Tibial artery (tissue), 4 donors: Measurements from ENCODE around the gene HES7.

Experiments
- DNase-seq, 2 donors: peaks; one replicate each; pipeline ENCODE4 v3.0.0-alpha.2; 2019
- H3K27ac ChIP-seq, 2 donors: fragments of 200-600 bp; sonication (generic) in 1 of 2; 1 replicate in 1 of 2; 2 replicates in 1 of 2; pipeline ENCODE4 v1.5.1; 2018 to 2019; ENCODE audit warnings: mild to moderate bottlenecking in 1 of 2
- H3K27me3 ChIP-seq, 2 donors: fragments of 200-600 bp; sonication (generic) in 1 of 2; one replicate each; pipeline versions ENCODE4 v1.5.1 to v1.6.0; 2016 to 2019
- H3K36me3 ChIP-seq, 3 donors: fragments of 200-600 bp; sonication (generic) in 2 of 3; one replicate each; pipeline ENCODE4 v1.5.1; 2016 to 2019; ENCODE audit warnings: mild to moderate bottlenecking in 2 of 3
- H3K4me1 ChIP-seq, 4 donors: fragments of 200-600 bp; sonication (generic) in 2 of 4; 1 replicate in 3 of 4; 2 replicates in 1 of 4; pipeline ENCODE4 v1.5.1; 2016 to 2019
- H3K4me3 ChIP-seq, 2 donors: fragments of 200-600 bp; sonication (generic) in 1 of 2; 1 replicate in 1 of 2; 2 replicates in 1 of 2; pipeline ENCODE4 v1.5.1; 2018 to 2019; ENCODE audit warnings: mild to moderate bottlenecking in 2 of 2
- H3K9me3 ChIP-seq, 3 donors: fragments of 200-600 bp; sonication (generic) in 1 of 3; one replicate each; pipeline ENCODE4 v1.5.1; 2016 to 2019
- intact Hi-C: fragments of 100-400 bp; cut with DNase I; formaldehyde crosslinking; loops from one replicate; pipeline ENCODE4 v1.15.0; 2023; ENCODE audit warnings: low total_unique reads
- TF ChIP-seq, protein P1 (sequence below), 2 experiments: fragments of 200-600 bp in 1 of 2; fragments of 450-650 bp in 1 of 2; IDR thresholded peaks; one replicate each; pipeline ENCODE4 v1.5.1; 2017 to 2019; ENCODE audit warnings: antibody characterized with exemption in 2 of 2, mild to moderate bottlenecking in 1 of 2, moderate library complexity in 1 of 2

HES7 gene

DNA sequence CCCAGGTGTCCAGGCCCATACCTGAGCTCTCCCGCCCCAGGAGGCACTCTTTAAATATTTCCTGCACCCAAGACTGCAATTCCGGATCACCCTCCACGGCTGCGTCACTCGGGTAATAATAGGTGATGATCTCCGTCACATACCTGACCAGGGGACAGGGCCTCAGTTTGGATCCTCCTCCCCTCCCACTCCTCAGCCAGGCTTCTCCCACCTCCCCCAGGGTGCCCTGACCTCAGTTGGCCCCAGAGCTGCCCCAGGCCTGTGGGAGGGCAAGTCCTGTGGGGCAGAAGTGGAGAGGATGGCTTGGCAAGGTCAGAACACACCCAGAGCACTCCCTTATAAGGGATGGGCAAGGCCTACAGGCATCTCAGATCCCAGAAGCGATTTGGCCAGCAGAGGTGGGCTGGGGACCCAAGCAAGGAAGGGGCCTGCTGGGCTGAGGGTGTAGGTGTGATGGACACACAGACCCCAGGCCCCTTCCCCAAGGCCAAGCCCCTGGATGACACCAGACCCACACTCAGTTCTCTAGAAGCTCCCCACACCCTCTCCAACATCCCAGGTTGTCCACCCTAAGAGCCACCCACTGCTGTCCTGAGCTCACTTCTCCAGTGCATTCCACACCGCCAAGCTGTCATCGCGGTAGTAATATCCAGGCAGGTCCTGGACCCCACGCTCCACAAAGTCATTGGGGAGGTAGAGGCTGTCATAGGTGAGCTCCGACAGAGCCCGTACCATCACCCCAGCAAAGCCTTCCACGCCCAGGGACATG is 48.1 kb downstream of the HES7 start:
- no peak for DNase-seq
- TF ChIP-seq, protein P1, sequence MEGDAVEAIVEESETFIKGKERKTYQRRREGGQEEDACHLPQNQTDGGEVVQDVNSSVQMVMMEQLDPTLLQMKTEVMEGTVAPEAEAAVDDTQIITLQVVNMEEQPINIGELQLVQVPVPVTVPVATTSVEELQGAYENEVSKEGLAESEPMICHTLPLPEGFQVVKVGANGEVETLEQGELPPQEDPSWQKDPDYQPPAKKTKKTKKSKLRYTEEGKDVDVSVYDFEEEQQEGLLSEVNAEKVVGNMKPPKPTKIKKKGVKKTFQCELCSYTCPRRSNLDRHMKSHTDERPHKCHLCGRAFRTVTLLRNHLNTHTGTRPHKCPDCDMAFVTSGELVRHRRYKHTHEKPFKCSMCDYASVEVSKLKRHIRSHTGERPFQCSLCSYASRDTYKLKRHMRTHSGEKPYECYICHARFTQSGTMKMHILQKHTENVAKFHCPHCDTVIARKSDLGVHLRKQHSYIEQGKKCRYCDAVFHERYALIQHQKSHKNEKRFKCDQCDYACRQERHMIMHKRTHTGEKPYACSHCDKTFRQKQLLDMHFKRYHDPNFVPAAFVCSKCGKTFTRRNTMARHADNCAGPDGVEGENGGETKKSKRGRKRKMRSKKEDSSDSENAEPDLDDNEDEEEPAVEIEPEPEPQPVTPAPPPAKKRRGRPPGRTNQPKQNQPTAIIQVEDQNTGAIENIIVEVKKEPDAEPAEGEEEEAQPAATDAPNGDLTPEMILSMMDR (IDR thresholded peaks at IDR 0.05), result no peak
- Histone ChIP-seq H3K4me1 (peaks cover 4 to 35% (median 27%) of the 10 kb centered on the region in 4 donors), H3K4me3 (no peak overlapping the region), H3K27ac (no peak overlapping the region), H3K36me3 (no peaks in the 10 kb centered on the region), H3K9me3 (no peaks in the 10 kb centered on the region), H3K27me3 (peaks cover 0 to 92% of the 10 kb centered on the region in 2 donors)
- intact Hi-C loops, result loop anchor here (2.0 kb wide), 1 partner anchor 13 kb away; no protein-coding TSS in a partner anchor

DNA sequence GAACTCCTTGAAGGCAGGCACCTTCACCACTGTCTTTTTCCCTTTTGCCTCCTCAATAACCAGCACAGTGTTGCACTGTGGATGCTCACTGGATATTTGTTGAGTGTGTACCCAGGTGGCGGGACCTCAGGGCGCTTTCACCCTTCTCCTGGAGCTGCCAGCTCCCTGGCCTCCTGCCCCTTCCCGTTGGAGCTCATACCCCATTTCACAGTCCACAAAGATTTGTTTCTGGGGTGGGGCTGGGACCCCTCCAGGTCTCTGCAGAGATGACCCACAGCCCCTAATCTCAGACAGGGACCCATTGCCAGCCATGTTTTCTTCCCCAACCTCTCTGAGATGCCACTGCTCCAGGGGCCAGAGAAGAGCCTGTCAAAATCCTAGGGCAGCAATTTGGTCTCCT is 48.8 kb downstream of the HES7 start:
- TF ChIP-seq, protein P1 (IDR thresholded peaks at IDR 0.05), result no peak
- no peaks in the 10 kb centered on the region for H3K36me3 ChIP-seq
- intact Hi-C loops, result no loop called here
- no peak overlapping the region for H3K4me3 ChIP-seq
- peaks cover 0 to 90% of the 10 kb centered on the region in 2 donors for H3K27me3 ChIP-seq
- H3K4me1 ChIP-seq, result peaks cover 4 to 31% (median 23%) of the 10 kb centered on the region in 4 donors
- no peak for DNase-seq
- no peak overlapping the region for H3K27ac ChIP-seq
- H3K9me3 ChIP-seq, result no peaks in the 10 kb centered on the region

DNA sequence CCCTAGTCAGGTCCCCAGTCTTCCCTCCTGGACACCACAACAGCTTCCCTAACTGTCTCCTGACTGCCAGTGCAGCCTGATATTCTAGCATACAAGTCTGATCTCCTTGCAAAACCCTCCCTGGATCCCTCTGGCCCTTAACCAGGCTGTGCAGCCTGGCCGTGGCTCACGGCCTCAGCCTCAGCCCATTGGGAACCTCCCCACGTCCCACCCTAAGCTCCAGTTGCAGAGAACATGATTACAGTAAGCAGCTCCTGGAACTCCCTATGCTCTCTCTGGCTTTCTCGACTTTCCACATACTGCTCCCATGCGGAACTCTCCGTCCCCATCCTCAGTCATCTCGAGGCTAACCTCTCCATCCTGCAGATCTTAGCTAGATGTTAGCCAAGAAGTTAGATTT is 49.4 kb downstream of the HES7 start:
- H3K4me3 ChIP-seq, result no peak overlapping the region
- H3K27ac ChIP-seq, result no peak overlapping the region
- DNase-seq, result no peak
- no peaks in the 10 kb centered on the region for H3K9me3 ChIP-seq
- no peaks in the 10 kb centered on the region for H3K36me3 ChIP-seq
- H3K27me3 ChIP-seq, result peaks cover 0 to 90% of the 10 kb centered on the region in 2 donors
- H3K4me1 ChIP-seq, result peaks cover 3 to 25% (median 18%) of the 10 kb centered on the region in 4 donors
- intact Hi-C loops, result no loop called here
- TF ChIP-seq, protein P1 (IDR thresholded peaks at IDR 0.05), result no peak

DNA sequence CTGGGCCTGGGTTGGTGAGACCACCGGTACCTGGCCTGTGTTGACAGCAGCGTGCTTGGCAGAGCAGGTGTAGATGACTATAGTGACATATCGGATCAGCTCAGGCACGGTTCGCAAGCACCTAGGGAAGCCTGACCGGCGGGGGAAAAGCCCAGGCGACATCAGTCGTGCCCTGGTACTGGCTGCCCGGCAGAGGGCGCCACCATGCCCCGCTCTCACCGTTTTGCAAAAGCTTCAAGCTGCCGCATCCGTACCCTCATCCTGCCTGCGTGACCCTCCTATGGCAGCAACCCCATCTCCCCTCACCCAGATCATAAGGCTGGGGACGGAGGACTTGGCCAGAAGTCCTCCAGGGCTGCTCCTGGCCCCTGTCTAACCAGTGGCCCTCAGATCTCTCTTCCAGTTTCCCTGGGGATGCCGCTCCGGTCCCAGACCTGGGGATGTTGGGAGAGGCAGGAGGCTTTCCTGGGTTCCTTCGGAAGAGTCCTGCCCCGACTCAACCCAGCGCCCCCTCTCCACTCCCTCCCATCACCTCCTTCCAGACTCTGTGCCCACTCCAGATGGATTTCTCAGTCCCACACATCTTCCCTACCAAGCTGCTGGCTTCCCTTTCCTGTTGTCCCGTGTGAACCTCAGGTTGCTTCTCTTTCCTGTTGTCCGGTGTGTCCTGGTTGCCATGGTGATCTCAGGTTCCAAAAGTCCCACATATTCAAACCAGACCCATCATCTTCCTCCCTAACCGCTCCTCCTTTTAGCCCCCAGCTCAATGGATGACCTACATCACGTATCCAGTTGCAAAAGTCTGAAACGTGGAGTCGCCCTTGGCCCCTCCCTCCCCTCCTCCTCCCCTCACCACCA is 50.0 kb downstream of the HES7 start:
- H3K4me1 ChIP-seq, result peaks cover 0 to 19% (median 13%) of the 10 kb centered on the region in 4 donors
- no peak overlapping the region for H3K27ac ChIP-seq
- TF ChIP-seq, protein P1 (IDR thresholded peaks at IDR 0.05), result peak; percentile 54 to 86
- H3K27me3 ChIP-seq, result peaks cover 0 to 83% of the 10 kb centered on the region in 2 donors
- intact Hi-C loops, result no loop called here
- peak in 1 of 2 donors; percentile 75 for DNase-seq
- no peaks in the 10 kb centered on the region for H3K36me3 ChIP-seq
- H3K4me3 ChIP-seq, result no peak overlapping the region
- H3K9me3 ChIP-seq, result no peaks in the 10 kb centered on the region

DNA sequence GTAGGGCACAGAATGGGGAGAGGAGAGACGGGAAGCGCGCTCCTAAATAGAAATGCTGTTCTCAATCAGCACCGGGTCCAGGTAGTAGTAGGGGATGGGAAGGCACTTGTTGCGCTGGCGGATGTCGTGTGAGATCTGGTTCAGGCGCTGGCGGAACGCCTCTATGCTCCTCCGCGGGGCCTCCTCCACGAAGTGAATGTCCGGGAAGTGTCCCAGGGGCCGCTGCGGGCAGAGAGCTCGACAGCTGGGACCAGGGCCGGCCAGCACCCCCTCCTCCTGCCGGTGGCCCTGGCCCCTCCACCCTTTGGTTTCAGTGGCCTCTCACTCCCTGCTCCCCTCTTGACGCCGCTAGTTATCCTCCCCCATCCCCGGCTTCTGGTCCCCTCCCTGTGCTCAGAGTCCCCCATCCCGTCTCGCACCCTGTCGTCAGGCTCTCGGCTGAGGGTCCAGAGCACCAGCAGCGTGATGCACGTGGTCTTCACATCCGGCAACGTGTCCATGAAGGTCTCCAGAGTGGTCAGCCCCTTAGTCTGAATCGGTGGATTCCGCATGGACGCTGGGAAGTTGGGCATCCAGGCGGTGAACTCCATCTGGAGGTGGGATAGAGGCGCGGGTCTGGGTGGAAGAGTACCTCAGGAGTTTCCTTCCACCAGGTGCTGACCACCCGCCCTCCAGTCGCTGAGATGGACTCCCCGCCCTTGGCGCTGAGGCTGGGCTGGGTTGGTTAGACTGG is 51.0 kb downstream of the HES7 start:
- H3K27me3 ChIP-seq, result peaks cover 0 to 76% of the 10 kb centered on the region in 2 donors
- no peaks in the 10 kb centered on the region for H3K9me3 ChIP-seq
- DNase-seq, result no peak
- intact Hi-C loops, result no loop called here
- TF ChIP-seq, protein P1 (IDR thresholded peaks at IDR 0.05), result no peak
- no peak overlapping the region for H3K27ac ChIP-seq
- peaks cover 0 to 19% (median 13%) of the 10 kb centered on the region in 4 donors for H3K4me1 ChIP-seq
- no peak overlapping the region for H3K4me3 ChIP-seq
- no peaks in the 10 kb centered on the region for H3K36me3 ChIP-seq
